HL-60 (cell line): Measurements from ENCODE around the gene KIAA0040.

ENCODE experiments used
- DNase-seq, 2 experiments: peaks; one replicate each; pipeline ENCODE4 v3.0.0-alpha.2; 2010 to 2020; ENCODE audit warnings: low read depth in 1 of 2, low spot score in 1 of 2
- H3K27ac ChIP-seq: fragments of 250-450 bp; sonication (Bioruptor Pico); replicated peaks from 2 replicates; pipeline ENCODE4 v1.5.1; 2020; ENCODE audit warnings: mild to moderate bottlenecking, moderate library complexity
- H3K27me3 ChIP-seq: fragments of 250-450 bp; sonication (Bioruptor Pico); 2 replicates; pipeline ENCODE4 v1.5.1; 2021; ENCODE audit warnings: mild to moderate bottlenecking, moderate library complexity; ENCODE audit not compliant: insufficient read depth, poor library complexity, severe bottlenecking
- H3K4me3 ChIP-seq: replicated peaks from 2 replicates; pipeline ENCODE4 v1.5.1; 2011; ENCODE audit warnings: mild to moderate bottlenecking, control low read depth, low read length; ENCODE audit not compliant: insufficient read depth
- GABPA ChIP-seq: IDR thresholded peaks from 2 replicates; pipeline ENCODE4 v1.6.1; 2012; ENCODE audit warnings: low read depth
- POLR2AphosphoS5 ChIP-seq: IDR thresholded peaks from 2 replicates; pipeline ENCODE4 v1.6.1; 2012; ENCODE audit warnings: low read depth
- SPI1 ChIP-seq: IDR thresholded peaks from 2 replicates; pipeline ENCODE4 v1.6.1; 2012; ENCODE audit warnings: low read depth, mild to moderate bottlenecking, borderline replicate concordance
- TF ChIP-seq, protein P1 (sequence below): IDR thresholded peaks from 2 replicates; pipeline ENCODE4 v1.6.1; 2012; ENCODE audit warnings: low read depth; ENCODE audit not compliant: insufficient replicate concordance
- TF ChIP-seq, protein P2 (sequence below): IDR thresholded peaks from one replicate; pipeline ENCODE4 v1.5.1; 2011; ENCODE audit warnings: low read length, control low read depth, inconsistent platforms; ENCODE audit not compliant: insufficient read depth

Gene KIAA0040

DNA sequence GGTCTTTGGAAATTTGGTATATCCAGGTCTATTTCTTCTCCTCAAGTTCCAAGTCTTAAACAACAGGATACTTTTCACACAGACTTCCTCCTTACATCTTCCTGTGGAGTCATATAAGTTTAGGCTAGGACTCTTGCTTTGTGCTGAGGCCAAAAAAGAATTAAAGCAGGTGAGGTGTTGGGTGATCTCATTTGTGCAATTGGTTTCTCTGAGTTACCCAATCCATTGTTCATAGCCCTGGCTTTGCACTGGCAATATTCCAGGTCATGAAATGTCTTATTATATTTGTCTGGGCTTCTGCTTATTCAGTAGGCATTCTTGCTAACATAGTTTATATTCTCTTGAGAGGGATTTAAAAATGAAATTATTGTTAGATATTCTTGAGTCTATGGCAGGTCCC lies 14.1 kb upstream of the KIAA0040 start:
- Histone ChIP-seq H3K27me3 (no peaks in the 10 kb centered on the region), H3K27ac (no peak overlapping the region), H3K4me3 (no peak overlapping the region)
- no peak for DNase-seq
- TF ChIP-seq, protein P1, sequence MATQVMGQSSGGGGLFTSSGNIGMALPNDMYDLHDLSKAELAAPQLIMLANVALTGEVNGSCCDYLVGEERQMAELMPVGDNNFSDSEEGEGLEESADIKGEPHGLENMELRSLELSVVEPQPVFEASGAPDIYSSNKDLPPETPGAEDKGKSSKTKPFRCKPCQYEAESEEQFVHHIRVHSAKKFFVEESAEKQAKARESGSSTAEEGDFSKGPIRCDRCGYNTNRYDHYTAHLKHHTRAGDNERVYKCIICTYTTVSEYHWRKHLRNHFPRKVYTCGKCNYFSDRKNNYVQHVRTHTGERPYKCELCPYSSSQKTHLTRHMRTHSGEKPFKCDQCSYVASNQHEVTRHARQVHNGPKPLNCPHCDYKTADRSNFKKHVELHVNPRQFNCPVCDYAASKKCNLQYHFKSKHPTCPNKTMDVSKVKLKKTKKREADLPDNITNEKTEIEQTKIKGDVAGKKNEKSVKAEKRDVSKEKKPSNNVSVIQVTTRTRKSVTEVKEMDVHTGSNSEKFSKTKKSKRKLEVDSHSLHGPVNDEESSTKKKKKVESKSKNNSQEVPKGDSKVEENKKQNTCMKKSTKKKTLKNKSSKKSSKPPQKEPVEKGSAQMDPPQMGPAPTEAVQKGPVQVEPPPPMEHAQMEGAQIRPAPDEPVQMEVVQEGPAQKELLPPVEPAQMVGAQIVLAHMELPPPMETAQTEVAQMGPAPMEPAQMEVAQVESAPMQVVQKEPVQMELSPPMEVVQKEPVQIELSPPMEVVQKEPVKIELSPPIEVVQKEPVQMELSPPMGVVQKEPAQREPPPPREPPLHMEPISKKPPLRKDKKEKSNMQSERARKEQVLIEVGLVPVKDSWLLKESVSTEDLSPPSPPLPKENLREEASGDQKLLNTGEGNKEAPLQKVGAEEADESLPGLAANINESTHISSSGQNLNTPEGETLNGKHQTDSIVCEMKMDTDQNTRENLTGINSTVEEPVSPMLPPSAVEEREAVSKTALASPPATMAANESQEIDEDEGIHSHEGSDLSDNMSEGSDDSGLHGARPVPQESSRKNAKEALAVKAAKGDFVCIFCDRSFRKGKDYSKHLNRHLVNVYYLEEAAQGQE = no peak
- TF ChIP-seq SPI1 (no peak), GABPA (no peak), POLR2AphosphoS5 (no peak)
- TF ChIP-seq, protein P2, sequence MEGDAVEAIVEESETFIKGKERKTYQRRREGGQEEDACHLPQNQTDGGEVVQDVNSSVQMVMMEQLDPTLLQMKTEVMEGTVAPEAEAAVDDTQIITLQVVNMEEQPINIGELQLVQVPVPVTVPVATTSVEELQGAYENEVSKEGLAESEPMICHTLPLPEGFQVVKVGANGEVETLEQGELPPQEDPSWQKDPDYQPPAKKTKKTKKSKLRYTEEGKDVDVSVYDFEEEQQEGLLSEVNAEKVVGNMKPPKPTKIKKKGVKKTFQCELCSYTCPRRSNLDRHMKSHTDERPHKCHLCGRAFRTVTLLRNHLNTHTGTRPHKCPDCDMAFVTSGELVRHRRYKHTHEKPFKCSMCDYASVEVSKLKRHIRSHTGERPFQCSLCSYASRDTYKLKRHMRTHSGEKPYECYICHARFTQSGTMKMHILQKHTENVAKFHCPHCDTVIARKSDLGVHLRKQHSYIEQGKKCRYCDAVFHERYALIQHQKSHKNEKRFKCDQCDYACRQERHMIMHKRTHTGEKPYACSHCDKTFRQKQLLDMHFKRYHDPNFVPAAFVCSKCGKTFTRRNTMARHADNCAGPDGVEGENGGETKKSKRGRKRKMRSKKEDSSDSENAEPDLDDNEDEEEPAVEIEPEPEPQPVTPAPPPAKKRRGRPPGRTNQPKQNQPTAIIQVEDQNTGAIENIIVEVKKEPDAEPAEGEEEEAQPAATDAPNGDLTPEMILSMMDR = no peak

DNA sequence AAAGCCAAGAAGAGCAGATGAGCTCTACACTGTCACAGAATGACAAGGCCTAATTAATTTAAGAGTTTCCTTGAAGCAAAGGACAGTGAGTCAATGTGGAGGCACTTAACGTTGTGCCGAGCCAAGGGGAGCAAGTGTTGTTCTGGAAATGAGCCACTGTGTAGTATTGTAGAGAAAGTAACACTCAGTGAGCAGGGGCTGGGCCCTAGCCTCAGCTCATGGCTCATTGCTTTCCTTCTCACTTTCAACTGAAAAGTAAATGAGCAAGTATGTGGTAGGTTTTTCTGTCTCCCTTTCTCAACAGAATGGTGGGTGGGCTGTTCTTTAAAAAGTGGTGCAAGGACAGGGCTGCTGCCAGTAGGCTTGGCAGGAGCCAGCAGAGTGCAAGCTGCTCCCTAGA lies 11.8 kb upstream of the KIAA0040 start:
- no peak for DNase-seq
- Histone ChIP-seq H3K27me3 (no peaks in the 10 kb centered on the region), H3K4me3 (no peak overlapping the region), H3K27ac (no peak overlapping the region)
- TF ChIP-seq SPI1 (no peak), POLR2AphosphoS5 (no peak)
- TF ChIP-seq, protein P2 = no peak

DNA sequence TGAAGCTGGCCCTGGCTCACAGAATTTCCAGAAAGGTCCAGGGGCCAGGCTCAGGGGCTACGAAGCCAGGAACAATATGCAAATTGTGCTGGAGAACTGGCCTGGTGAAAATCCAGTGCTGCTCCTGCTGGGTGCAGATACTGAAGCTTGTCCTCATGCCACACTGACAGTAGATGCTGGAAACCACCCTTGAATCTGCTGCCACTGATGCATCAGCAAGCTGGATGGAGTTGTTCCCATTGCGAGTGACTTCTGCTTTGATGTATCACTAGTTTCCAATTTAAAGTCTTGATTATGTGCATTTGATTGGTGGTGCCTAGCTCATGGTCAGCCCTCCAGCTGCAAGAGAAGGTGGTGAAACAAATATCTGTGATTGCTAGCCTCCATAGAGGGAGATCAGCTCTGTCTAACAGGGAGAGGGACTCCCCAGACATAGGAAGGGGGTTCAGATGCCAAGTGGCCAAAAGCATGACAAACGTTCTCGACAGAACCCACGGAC lies 11.0 kb upstream of the KIAA0040 start:
- H3K4me3 ChIP-seq = no peak overlapping the region
- no peak for DNase-seq
- H3K27me3 ChIP-seq = no peaks in the 10 kb centered on the region
- H3K27ac ChIP-seq = no peak overlapping the region
- TF ChIP-seq SPI1 = no peak
- TF ChIP-seq GABPA = no peak
- TF ChIP-seq, protein P1 = no peak
- TF ChIP-seq, protein P2 = no peak
- no peak for TF ChIP-seq POLR2AphosphoS5
